ENCODE results near the gene FRMD7.
"Not testable (repeated sequence)": the region's sequence is repeated elsewhere in the genome, so short reads cannot be mapped to it uniquely, and the experiment has no call there.

Gene FRMD7, protein sequence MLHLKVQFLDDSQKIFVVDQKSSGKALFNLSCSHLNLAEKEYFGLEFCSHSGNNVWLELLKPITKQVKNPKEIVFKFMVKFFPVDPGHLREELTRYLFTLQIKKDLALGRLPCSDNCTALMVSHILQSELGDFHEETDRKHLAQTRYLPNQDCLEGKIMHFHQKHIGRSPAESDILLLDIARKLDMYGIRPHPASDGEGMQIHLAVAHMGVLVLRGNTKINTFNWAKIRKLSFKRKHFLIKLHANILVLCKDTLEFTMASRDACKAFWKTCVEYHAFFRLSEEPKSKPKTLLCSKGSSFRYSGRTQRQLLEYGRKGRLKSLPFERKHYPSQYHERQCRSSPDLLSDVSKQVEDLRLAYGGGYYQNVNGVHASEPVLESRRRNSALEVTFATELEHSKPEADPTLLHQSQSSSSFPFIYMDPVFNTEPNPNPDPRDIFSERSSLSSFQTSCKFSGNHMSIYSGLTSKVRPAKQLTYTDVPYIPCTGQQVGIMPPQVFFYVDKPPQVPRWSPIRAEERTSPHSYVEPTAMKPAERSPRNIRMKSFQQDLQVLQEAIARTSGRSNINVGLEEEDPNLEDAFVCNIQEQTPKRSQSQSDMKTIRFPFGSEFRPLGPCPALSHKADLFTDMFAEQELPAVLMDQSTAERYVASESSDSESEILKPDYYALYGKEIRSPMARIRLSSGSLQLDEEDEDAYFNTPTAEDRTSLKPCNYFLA

GRCh38 chrX:132127743-132128142, at the start of gene FRMD7:
FRMD7 (minus strand) TSS chrX:132128020; CDS start chrX:132127844, 176 bp downstream.
- no peak for DNase-seq (ENCODE audit: low spot score in 2 of 2)
- Mint-ChIP-seq H3K4me1 (no peaks in the 10 kb centered on the region), H3K27me3 (peaks cover 2% of the 10 kb centered on the region), H3K27ac (no peak within 1 kb of the TSS), H3K4me3 (no peak within 1 kb of the TSS), H3K9me3 (no peaks in the 10 kb centered on the region), H3K36me3 (no peaks in the 10 kb centered on the region)
- ATAC-seq (ENCODE audit: low read depth) = no peak

GRCh38 chrX:132173647-132174046, 45.8 kb upstream of the FRMD7 start:
- Mint-ChIP-seq H3K27me3 (peaks cover 3% of the 10 kb centered on the region), H3K4me3 (no peak overlapping the region), H3K27ac (no peak overlapping the region), H3K36me3 (no peaks in the 10 kb centered on the region), H3K4me1 (no peaks in the 10 kb centered on the region), H3K9me3 (no peaks in the 10 kb centered on the region)
- ATAC-seq (ENCODE audit: low read depth) = no peak
- no peak for DNase-seq (ENCODE audit: low spot score in 2 of 2)

- no peak for DNase-seq (ENCODE audit: low spot score in 2 of 2)
These were observed 44.1 kb upstream of the FRMD7 start for GRCh38 chrX:132171881-132172280.

DNA sequence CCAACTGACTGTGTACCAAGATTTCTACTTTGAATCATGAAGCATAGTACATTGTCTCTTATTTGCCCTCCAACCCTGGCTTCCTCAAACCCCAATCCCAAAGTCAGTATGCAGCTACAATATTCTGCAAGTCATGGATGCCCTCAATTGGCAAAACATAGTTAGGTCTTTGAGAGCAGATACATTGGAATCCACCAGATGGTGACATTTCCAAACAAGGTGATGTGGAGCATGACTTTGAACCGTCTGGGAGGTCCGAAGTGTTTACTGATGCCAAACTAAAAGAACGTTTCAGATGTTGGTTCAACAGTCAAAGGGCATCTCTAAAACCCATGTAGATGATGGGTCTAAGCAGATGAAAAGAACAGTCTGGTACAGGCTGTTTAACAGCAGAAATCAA, 43.7 kb upstream of the FRMD7 start:
- H3K9me3 Mint-ChIP-seq = no peaks in the 10 kb centered on the region
- no peak for ATAC-seq (ENCODE audit: low read depth)
- DNase-seq (ENCODE audit: low spot score in 2 of 2) = no peak
- no peaks in the 10 kb centered on the region for H3K4me1 Mint-ChIP-seq
- peaks cover 3% of the 10 kb centered on the region for H3K27me3 Mint-ChIP-seq
- no peaks in the 10 kb centered on the region for H3K36me3 Mint-ChIP-seq
- H3K27ac Mint-ChIP-seq = no peak overlapping the region
- H3K4me3 Mint-ChIP-seq = no peak overlapping the region

More at GRCh38 chrX:132171881-132172280, 44.1 kb upstream of the FRMD7 start:
- Mint-ChIP-seq H3K4me3 (no peak overlapping the region), H3K27ac (no peak overlapping the region), H3K9me3 (no peaks in the 10 kb centered on the region), H3K36me3 (no peaks in the 10 kb centered on the region), H3K27me3 (peaks cover 3% of the 10 kb centered on the region), H3K4me1 (no peaks in the 10 kb centered on the region)
- no peak for ATAC-seq (ENCODE audit: low read depth)

DNA sequence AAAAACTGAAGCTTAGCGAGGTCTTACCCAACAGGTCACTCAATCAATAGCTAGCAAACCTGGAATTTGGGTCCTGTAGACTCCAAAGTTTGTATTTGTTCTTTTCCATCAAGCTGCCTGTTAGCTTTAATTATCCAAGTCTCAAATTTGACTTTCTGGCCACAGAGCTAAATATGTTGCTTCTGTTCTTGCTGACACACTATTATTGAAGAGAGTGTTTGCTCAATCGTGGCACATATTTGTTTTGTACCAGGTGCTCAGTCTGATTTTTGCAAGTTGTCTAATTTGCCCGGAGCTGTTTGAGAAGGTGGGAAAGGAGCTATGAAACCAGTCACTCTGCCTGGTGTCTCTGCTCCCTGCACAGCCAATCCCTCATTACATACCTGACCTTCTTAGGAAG, 41.7 kb upstream of the FRMD7 start:
- H3K4me1 Mint-ChIP-seq = no peaks in the 10 kb centered on the region
- DNase-seq (ENCODE audit: low spot score in 2 of 2) (no peak), ATAC-seq (ENCODE audit: low read depth) (no peak)
- no peak overlapping the region for H3K27ac Mint-ChIP-seq
- no peaks in the 10 kb centered on the region for H3K36me3 Mint-ChIP-seq
- H3K4me3 Mint-ChIP-seq = no peak overlapping the region
- peaks cover 3% of the 10 kb centered on the region for H3K27me3 Mint-ChIP-seq
- H3K9me3 Mint-ChIP-seq = no peaks in the 10 kb centered on the region

DNA sequence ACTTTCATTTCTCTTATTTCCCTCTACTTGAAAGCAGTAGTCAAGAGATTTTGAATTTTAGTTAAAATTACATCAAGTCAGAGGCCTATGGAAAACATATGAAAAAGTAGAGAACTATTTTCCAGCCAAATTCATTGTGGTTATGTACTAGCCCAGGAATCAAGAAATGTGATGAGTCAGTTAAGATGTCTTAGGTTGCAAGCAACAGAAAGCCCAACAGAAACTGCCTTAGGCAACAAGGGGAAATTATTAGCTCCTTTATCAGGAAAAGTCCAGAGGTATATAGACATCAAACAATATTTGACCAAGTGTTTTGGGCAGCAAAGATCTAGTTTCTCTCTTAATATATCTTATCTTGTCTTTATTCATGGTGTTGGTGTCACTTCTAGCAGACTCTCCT, 37.8 kb upstream of the FRMD7 start:
- Mint-ChIP-seq H3K9me3 (no peaks in the 10 kb centered on the region), H3K27me3 (peaks cover 12% of the 10 kb centered on the region), H3K36me3 (peaks cover 2% of the 10 kb centered on the region), H3K4me3 (no peak overlapping the region), H3K27ac (no peak overlapping the region), H3K4me1 (no peaks in the 10 kb centered on the region)
- DNase-seq (ENCODE audit: low spot score in 2 of 2) (no peak), ATAC-seq (ENCODE audit: low read depth) (no peak)

DNA sequence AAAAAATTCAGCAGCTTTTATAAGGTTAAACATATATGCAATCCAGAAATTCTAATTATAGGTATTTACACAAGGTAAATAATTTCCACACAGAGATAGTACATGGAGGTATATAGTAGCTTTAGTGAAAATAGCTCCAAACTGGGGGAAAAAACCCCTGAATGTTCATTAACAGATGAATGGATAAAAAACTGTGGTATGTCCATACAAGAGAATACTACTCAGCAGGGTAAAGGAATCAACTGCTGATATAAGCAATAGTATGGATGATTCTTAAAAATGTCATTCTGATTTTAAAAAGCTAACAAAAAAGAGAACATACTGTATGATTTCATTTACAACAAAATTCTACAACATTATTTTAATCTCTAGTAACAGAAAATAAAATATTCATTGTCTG, 37.2 kb upstream of the FRMD7 start:
- H3K4me3 Mint-ChIP-seq = no peak overlapping the region

GRCh38 chrX:132163094-132163493, 35.3 kb upstream of the FRMD7 start:
- not testable (repeated sequence) for H3K27ac Mint-ChIP-seq; H3K27me3 Mint-ChIP-seq; H3K36me3 Mint-ChIP-seq; DNase-seq (ENCODE audit: low spot score in 2 of 2); ATAC-seq (ENCODE audit: low read depth); H3K4me1 Mint-ChIP-seq; H3K4me3 Mint-ChIP-seq; H3K9me3 Mint-ChIP-seq

More for the DNA sequence above, 37.2 kb upstream of the FRMD7 start:
- peaks cover 12% of the 10 kb centered on the region for H3K27me3 Mint-ChIP-seq
- ATAC-seq (ENCODE audit: low read depth) (no peak), DNase-seq (ENCODE audit: low spot score in 2 of 2) (no peak)
- peaks cover 2% of the 10 kb centered on the region for H3K36me3 Mint-ChIP-seq
- no peak overlapping the region for H3K27ac Mint-ChIP-seq
- no peaks in the 10 kb centered on the region for H3K4me1 Mint-ChIP-seq
- no peaks in the 10 kb centered on the region for H3K9me3 Mint-ChIP-seq

DNA sequence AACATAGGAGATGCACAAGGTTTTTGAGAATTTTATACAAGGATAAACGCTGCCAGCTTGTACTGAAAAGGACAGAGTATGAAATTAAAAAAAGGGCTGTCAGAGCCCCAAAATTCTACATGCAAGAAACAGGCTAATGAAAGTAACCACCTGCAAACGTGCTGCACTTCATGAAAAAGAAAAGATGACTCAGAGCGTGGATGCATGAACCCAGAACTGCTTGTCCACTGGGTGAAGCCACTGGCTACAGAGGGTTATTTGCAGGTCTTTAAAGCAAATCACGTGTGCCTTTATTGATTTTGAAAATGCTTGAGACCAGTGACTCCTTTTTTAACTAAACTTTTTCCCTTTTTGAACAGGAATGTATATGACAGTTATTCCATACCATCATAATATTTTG, 25.3 kb upstream of the FRMD7 start:
- H3K9me3 Mint-ChIP-seq = no peaks in the 10 kb centered on the region
- no peaks in the 10 kb centered on the region for H3K4me1 Mint-ChIP-seq
- H3K27me3 Mint-ChIP-seq = no peaks in the 10 kb centered on the region
- no peaks in the 10 kb centered on the region for H3K36me3 Mint-ChIP-seq
- H3K27ac Mint-ChIP-seq = no peak overlapping the region
- no peak for DNase-seq (ENCODE audit: low spot score in 2 of 2)
- no peak overlapping the region for H3K4me3 Mint-ChIP-seq
- ATAC-seq (ENCODE audit: low read depth) = no peak

- Mint-ChIP-seq H3K4me3 (no peak overlapping the region), H3K9me3 (no peaks in the 10 kb centered on the region), H3K4me1 (no peaks in the 10 kb centered on the region), H3K27ac (no peak overlapping the region), H3K27me3 (peaks cover 2% of the 10 kb centered on the region), H3K36me3 (no peaks in the 10 kb centered on the region)
- no peak for DNase-seq (ENCODE audit: low spot score in 2 of 2)
- no peak for ATAC-seq (ENCODE audit: low read depth)
These were observed 18.6 kb upstream of the FRMD7 start for GRCh38 chrX:132146456-132146855.

- DNase-seq (ENCODE audit: low spot score in 2 of 2) (no peak), ATAC-seq (ENCODE audit: low read depth) (no peak)
- H3K36me3 Mint-ChIP-seq = no peaks in the 10 kb centered on the region
- H3K27me3 Mint-ChIP-seq = peaks cover 2% of the 10 kb centered on the region
- H3K27ac Mint-ChIP-seq = no peak overlapping the region
- no peaks in the 10 kb centered on the region for H3K9me3 Mint-ChIP-seq
- no peak overlapping the region for H3K4me3 Mint-ChIP-seq
- H3K4me1 Mint-ChIP-seq = no peaks in the 10 kb centered on the region
These were observed 16.2 kb upstream of the FRMD7 start for GRCh38 chrX:132144061-132144460.

GRCh38 chrX:132125906-132126305, 1.9 kb downstream of the FRMD7 start:
- H3K27me3 Mint-ChIP-seq = no peaks in the 10 kb centered on the region
- no peak overlapping the region for H3K27ac Mint-ChIP-seq
- no peak overlapping the region for H3K4me3 Mint-ChIP-seq
- H3K4me1 Mint-ChIP-seq = no peaks in the 10 kb centered on the region
- H3K36me3 Mint-ChIP-seq = no peaks in the 10 kb centered on the region
- no peak for ATAC-seq (ENCODE audit: low read depth)
- DNase-seq (ENCODE audit: low spot score in 2 of 2) = no peak
- H3K9me3 Mint-ChIP-seq = no peaks in the 10 kb centered on the region

GRCh38 chrX:132120913-132121312, 6.9 kb downstream of the FRMD7 start:
- H3K4me3 Mint-ChIP-seq = no peak overlapping the region
- H3K27me3 Mint-ChIP-seq = no peaks in the 10 kb centered on the region
- DNase-seq (ENCODE audit: low spot score in 2 of 2) (no peak), ATAC-seq (ENCODE audit: low read depth) (no peak)
- no peaks in the 10 kb centered on the region for H3K4me1 Mint-ChIP-seq
- H3K36me3 Mint-ChIP-seq = no peaks in the 10 kb centered on the region
- no peaks in the 10 kb centered on the region for H3K9me3 Mint-ChIP-seq
- no peak overlapping the region for H3K27ac Mint-ChIP-seq

DNA sequence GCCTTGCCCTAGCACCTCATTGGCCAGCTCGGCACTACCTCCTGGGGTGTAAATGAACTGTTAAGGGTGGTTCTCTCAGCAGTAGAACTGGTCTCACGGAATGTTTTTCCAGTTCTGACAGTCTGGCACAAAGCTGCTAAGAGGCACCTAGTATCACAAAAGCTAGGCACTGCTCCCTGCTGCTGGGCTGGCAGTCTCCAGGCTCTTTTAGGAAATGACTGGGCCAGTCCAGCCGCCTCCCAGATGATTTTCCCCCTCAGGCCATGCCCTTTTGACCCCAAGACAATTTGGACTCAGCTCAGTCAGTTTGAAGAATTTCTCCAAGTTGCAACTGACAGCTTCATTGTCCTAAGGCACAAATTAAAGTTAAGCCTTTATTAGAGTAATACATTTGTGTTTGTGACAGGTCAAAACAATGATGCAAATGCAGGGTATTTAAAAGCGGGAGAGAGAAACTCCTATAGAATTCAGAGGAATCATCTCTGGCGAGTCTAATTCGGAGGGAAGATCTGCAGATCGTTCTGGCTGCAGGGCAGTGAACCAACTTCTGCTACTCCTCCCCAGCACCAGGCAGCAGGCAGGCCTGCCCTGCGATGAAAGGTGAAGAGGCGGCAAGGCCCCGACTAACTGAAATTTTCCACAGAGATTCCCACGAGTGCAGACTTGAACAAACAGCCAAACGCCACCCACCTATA, 7.9 kb downstream of the FRMD7 start:
- no peak overlapping the region for H3K4me3 Mint-ChIP-seq
- no peaks in the 10 kb centered on the region for H3K9me3 Mint-ChIP-seq
- no peaks in the 10 kb centered on the region for H3K4me1 Mint-ChIP-seq
- DNase-seq (ENCODE audit: low spot score in 2 of 2) (no peak), ATAC-seq (ENCODE audit: low read depth) (no peak)
- H3K36me3 Mint-ChIP-seq = no peaks in the 10 kb centered on the region
- no peak overlapping the region for H3K27ac Mint-ChIP-seq
- no peaks in the 10 kb centered on the region for H3K27me3 Mint-ChIP-seq
